HG03521 (cell line): Measurements from ENCODE around the gene ARL16.

Experiments
- ATAC-seq: cut with Tn5 transposase; IDR thresholded peaks from one replicate; pipeline ENCODE4 v1.9.1; 2021; ENCODE audit warnings: mild to moderate bottlenecking, moderate library complexity; ENCODE audit not compliant: unreplicated experiment

The ARL16 gene, protein sequence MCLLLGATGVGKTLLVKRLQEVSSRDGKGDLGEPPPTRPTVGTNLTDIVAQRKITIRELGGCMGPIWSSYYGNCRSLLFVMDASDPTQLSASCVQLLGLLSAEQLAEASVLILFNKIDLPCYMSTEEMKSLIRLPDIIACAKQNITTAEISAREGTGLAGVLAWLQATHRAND

GRCh38 chr17:81683584-81684441 lies at the start of gene ARL16, which contains the start of gene HGS:
Gene ARL16, minus strand, starts transcription at chr17:81683797. Its CDS starts 44 bp downstream, at chr17:81683753.
Gene HGS, plus strand, starts transcription at chr17:81684011. Its CDS starts 56 bp downstream, at chr17:81684067.
- ATAC-seq: peak; percentile 93

GRCh38 chr17:81727324-81728031 lies 43.9 kb upstream of the ARL16 start:
- ATAC-seq: no peak

GRCh38 chr17:81726004-81726403 lies 42.4 kb upstream of the ARL16 start:
- ATAC-seq: no peak

GRCh38 chr17:81725439-81725838 lies 41.8 kb upstream of the ARL16 start:
- ATAC-seq: no peak

DNA sequence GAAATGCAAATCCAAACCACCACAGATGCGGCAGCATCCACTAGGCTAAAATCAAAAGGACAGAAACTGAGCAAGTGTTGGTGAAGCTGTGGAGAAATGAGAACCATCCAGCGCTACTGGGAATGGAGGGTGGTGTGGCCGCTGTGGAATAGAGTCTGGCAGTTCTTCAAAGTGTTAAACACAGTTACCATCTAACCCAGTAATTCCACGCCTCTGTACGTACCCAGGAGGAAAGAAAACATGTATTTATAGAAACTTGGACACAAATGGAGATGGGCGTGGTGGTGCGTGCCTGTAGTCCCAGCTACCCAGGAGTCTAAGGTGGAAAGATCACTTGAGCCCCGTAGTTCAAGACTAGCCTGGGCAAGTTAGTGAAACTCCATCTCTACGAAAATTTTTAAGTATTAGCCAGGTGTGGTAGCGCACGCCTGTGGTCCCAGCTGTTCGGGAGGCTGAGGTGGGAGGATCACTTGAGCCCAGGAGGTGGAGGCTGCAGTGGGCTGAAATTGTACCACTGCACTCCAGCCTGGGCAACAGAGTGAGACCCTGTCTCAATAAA lies 40.1 kb upstream of the ARL16 start:
- no peak for ATAC-seq

- no peak for ATAC-seq
Measured at GRCh38 chr17:81722184-81723120, 38.9 kb upstream of the ARL16 start.

DNA sequence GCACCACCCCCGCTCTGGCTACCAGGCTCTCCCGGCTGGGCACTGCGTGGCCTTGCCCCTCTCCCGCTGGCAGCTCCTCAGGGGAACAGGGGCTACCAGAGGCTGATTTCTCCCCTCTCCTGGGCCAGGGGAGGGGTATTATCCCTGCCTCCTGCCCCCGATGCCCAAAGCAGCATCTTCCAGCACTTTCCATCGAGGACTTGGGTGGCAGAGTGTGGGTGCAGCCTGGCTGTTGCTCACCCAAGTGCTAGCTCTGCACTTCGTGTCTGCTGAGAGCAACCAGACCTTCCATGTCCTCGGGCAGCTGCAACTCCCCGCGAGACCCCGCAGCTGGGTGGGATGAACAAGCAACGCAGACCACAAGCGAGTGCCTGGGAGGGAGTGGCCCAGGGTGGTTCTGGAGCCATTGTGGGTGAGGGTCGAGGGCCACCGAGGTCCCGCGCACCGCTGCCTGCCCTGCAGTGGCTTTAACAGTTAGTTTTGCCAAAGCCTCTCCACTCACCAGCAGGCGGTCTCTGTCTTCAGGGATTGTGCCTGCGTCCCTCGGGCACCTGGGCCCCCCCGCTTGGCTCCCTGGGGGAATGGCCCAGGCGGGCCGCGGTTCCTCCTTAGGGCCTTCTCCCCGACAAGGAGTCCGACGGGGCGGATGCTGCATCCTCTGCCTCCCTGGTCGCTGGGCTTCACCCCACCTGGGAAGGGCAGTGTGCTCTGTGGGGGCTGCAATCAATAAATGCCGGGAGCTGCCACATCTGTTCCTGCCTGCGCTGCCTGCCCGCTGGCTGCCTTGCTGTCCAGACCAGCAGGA lies 36.9 kb upstream of the ARL16 start:
- ATAC-seq: no peak

GRCh38 chr17:81719410-81720266 lies 36.0 kb upstream of the ARL16 start:
- no peak for ATAC-seq

- ATAC-seq: no peak
Measured at GRCh38 chr17:81717766-81718089, 34.1 kb upstream of the ARL16 start.

DNA sequence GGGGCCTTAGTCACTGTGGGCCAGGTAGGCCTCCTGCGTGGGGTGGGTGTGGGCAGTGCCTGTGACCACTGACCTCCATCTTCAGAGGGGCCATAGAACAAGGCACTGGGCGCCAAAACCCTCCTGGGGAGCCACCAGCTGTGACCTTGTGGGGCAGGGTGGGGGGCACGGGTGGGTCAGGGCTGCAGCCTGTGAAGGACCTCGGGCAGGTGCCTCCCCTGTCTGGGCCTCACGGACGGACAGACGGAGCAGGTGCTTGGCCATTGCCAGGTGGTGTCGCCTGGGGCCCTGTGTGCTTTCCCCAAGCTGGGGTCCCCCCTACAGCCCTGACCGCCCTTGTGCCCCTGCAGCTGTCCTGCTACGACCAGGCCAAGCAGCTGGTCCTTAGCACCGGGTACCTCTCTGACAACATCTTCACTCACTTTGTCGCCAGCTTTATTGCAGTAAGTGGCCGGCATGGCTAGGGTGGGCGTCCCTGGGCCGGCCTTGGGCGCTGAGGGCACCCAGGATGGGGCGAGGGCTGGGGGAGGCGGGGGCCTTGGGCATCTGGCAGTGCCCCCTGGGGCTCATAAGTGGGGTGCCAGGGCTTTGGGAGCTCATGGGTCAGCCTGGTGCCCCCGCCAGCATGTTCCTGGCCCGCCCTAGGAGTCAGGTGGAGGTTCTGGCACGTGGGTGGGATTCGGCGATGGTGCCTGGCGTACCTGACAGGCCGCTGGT lies 33.6 kb upstream of the ARL16 start:
- ATAC-seq: no peak

DNA sequence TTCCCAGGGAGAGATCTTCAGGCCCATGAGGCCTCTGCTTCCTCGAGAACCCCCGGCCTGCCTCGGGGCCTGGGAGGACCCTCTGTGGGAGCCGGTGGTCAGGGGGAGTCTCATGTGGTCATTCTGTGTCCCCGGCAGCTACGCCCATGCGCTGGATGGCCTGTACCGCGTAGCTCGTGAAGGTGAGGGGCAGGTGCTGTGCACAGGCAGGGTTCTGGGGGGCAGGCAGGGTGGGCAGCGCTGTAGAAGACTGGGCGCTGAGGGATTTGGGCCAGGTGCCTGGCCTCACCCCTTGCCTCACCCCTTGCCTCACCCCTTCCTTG lies 33.0 kb upstream of the ARL16 start:
- no peak for ATAC-seq

DNA sequence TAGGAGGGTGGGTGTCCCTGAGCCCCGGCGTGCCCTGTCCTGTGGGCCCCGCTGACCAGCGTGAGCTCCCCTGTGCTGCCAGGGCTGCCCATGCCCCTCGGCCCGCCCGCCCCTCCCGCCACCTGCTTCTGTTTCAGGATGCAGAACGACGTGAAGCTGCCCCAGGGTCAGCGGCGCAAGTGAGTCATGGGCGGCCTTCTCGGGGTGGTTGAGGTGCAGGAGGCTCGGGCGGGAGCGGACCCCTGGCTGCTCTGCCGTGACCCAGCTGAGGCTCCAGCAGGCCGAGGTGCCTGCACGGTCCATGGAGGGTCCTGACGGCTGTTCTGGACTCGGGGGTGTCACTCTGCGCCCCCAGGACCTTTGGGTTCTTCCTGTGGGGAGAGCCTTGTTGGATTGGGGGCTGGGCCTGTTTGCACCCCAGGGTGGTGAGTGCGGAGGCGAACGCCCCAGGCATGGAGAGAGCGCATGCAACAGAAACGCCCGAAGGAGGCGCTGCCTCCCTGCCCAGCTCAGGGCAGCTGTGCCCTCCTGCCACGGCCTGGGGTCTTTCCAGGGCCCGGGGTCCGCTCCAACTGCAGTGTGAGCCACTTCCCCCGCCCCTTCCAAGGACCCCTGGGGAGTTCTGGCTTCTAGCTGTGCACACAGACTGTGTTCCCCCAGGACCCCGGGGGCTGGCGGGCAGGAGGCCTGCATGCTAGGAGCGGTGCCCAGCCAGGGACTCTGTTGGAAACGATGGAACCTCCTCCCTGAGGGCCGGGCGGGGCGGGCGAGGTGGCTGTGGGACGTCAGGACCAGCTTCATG lies 32.5 kb upstream of the ARL16 start:
- ATAC-seq: no peak

GRCh38 chr17:81715107-81715871 lies 31.7 kb upstream of the ARL16 start:
- no peak for ATAC-seq

DNA sequence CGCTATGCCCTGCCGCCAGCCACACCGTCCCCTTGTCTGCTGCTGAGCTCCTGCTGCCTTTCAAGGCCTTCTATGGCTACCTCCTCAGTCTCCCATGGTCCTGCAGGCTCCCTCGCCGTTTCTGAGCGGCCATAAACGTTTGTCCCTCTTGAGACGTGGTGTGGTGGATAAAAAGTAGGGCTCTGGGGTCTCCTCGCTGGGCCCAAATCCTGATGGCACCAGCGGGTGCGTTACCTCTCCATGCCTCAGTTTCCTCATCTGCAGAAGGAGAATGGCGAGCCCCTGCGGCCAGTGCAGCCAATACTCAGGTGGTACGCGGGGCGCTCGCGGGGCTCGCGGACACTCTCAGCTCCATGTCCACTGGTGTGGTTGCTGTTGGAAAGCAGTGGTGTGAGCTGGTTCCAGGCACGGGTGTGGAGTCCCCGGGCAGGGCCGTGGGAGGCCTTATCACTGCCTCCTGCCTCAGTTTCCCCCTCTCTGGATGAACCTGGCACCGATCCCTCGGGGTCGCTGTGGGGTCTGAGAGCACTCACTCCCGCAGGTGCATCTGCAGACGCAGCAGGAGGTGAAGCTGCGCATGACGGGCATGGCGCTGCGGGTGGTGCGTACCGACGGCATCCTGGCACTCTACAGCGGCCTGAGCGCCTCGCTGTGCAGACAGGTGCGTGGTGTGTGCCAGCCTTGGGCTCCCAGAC lies 31.0 kb upstream of the ARL16 start:
- no peak for ATAC-seq

GRCh38 chr17:81713556-81714411 lies 30.2 kb upstream of the ARL16 start:
- no peak for ATAC-seq
